ENCODE results near the gene TREX2. TPM values are rescaled to one million over a fixed set of nuclear protein-coding genes. Genes with fewer than 3 reads are reported as not detected.

Gene TREX2
- total RNA-seq, 1 experiment from 2014 or later: 2.9 TPM

DNA sequence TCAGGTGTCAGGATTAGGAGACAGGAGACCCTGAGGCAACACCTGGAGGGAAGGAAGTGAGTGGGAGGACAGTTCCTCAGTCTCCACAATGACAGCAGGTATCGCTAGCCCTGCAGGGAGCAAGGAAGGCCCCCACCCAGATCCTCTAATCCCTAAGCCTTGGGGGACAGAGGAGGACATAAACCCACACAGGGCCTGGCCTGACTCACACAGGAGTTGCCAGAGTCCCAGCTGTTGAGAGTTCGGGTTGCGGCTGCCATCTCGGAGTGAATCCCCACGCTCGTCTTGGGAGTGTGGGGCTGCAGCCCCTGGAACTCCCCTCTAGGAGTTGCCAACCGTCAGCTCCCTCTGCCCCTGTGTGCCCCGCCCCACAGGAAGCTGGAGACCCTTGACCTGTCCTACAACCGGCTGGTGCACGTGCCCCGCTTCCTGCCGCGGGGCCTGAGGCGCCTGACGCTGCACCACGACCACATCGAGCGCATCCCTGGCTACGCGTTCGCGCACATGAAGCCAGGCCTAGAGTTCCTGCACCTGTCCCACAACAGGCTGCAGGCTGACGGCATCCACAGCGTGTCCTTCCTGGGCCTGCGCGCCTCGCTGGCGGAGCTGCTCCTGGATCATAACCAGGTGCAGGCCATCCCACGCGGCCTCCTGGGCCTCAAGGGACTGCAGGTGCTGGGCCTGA lies 39.7 kb upstream of the TREX2 start:
- CTCF ChIA-PET: interaction anchor here (2.1 kb wide), 1 partner anchor 15 kb away, joined by 6 read pairs; the partner anchor contains the start of gene HAUS7

More for the DNA sequence above, 39.7 kb upstream of the TREX2 start:
- ChIA-PET RAD21 (ENCODE audit: low non-redundant PET in 1 of 2, low total read pairs in 2 of 2, uncharacterized antibody in 2 of 2, unreplicated experiment in 2 of 2) (no interaction called here), POLR2A (no interaction called here)
- Histone ChIP-seq H3K27me3 (ENCODE audit: insufficient read depth, low read length) (no peaks in the 10 kb centered on the region), H3K27ac (ENCODE audit: low read depth, low read length) (no peak overlapping the region), H3K4me2 (ENCODE audit: low read length) (no peak overlapping the region), H4K20me1 (ENCODE audit: insufficient read depth) (no peaks in the 10 kb centered on the region), H3K4me1 (ENCODE audit: control insufficient read depth in 1 of 2, insufficient read depth in 2 of 2, low read length in 2 of 2) (no peaks in the 10 kb centered on the region), H3K79me2 (ENCODE audit: insufficient read depth, low read length) (no peaks in the 10 kb centered on the region), H3K36me3 (ENCODE audit: control insufficient read depth in 1 of 2, insufficient read depth in 2 of 2, low read length in 2 of 2) (no peaks in the 10 kb centered on the region), H3K9ac (ENCODE audit: low read length) (no peak overlapping the region), H3K9me2 (ENCODE audit: insufficient read depth) (no peaks in the 10 kb centered on the region), H3K4me3 (replicated peaks in 1 of 2; ENCODE audit: low read depth in 1 of 2, low read length in 2 of 2) (no peak overlapping the region), H2AFZ (ENCODE audit: low read depth, low read length, poor library complexity, severe bottlenecking) (no peak overlapping the region), H3K9me3 (ENCODE audit: control insufficient read depth in 1 of 2, insufficient read depth in 1 of 2, low read depth in 1 of 2, low read length in 2 of 2) (no peaks in the 10 kb centered on the region)
- intact Hi-C loops (cut with micrococcal nuclease): no loop called here
- TF ChIP-seq ELF1 (IDR thresholded peaks at IDR 0.05; ENCODE audit: borderline replicate concordance, low read depth): no peak
- no peak for TF ChIP-seq CEBPB (IDR thresholded peaks at IDR 0.05; ENCODE audit: low read depth)
- TF ChIP-seq ZNF274 (IDR thresholded peaks at IDR 0.05; ENCODE audit: low read depth, low read length): no peak
- TF ChIP-seq SRF (IDR thresholded peaks at IDR 0.05; ENCODE audit: low read depth): no peak
- no peak for TF ChIP-seq POLR2A (IDR thresholded peaks at IDR 0.05; ENCODE audit: borderline replicate concordance, extremely low read depth, insufficient read depth, insufficient read length)
- no peak for TF ChIP-seq POLR2AphosphoS5 (IDR thresholded peaks at IDR 0.05; ENCODE audit: low read depth, low read length)
- TF ChIP-seq JUND (IDR thresholded peaks at IDR 0.05): no peak
- TF ChIP-seq, protein P1, sequence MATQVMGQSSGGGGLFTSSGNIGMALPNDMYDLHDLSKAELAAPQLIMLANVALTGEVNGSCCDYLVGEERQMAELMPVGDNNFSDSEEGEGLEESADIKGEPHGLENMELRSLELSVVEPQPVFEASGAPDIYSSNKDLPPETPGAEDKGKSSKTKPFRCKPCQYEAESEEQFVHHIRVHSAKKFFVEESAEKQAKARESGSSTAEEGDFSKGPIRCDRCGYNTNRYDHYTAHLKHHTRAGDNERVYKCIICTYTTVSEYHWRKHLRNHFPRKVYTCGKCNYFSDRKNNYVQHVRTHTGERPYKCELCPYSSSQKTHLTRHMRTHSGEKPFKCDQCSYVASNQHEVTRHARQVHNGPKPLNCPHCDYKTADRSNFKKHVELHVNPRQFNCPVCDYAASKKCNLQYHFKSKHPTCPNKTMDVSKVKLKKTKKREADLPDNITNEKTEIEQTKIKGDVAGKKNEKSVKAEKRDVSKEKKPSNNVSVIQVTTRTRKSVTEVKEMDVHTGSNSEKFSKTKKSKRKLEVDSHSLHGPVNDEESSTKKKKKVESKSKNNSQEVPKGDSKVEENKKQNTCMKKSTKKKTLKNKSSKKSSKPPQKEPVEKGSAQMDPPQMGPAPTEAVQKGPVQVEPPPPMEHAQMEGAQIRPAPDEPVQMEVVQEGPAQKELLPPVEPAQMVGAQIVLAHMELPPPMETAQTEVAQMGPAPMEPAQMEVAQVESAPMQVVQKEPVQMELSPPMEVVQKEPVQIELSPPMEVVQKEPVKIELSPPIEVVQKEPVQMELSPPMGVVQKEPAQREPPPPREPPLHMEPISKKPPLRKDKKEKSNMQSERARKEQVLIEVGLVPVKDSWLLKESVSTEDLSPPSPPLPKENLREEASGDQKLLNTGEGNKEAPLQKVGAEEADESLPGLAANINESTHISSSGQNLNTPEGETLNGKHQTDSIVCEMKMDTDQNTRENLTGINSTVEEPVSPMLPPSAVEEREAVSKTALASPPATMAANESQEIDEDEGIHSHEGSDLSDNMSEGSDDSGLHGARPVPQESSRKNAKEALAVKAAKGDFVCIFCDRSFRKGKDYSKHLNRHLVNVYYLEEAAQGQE (IDR thresholded peaks at IDR 0.05; ENCODE audit: low read depth): no peak
- TF ChIP-seq FOSL1 (IDR thresholded peaks at IDR 0.05; ENCODE audit: low read depth): no peak
- no peak for TF ChIP-seq EZH2 (IDR thresholded peaks at IDR 0.05)
- TF ChIP-seq ZFX (IDR thresholded peaks at IDR 0.05): no peak
- no peak for TF ChIP-seq TCF7L2 (IDR thresholded peaks at IDR 0.05; ENCODE audit: borderline replicate concordance, extremely low read depth, insufficient read depth, insufficient read length)
- TF ChIP-seq EZH2phosphoT487 (IDR thresholded peaks at IDR 0.05; ENCODE audit: borderline replicate concordance): no peak
- no peak for TF ChIP-seq EGR1 (IDR thresholded peaks at IDR 0.05; ENCODE audit: low read depth)
- TF ChIP-seq, protein P2, sequence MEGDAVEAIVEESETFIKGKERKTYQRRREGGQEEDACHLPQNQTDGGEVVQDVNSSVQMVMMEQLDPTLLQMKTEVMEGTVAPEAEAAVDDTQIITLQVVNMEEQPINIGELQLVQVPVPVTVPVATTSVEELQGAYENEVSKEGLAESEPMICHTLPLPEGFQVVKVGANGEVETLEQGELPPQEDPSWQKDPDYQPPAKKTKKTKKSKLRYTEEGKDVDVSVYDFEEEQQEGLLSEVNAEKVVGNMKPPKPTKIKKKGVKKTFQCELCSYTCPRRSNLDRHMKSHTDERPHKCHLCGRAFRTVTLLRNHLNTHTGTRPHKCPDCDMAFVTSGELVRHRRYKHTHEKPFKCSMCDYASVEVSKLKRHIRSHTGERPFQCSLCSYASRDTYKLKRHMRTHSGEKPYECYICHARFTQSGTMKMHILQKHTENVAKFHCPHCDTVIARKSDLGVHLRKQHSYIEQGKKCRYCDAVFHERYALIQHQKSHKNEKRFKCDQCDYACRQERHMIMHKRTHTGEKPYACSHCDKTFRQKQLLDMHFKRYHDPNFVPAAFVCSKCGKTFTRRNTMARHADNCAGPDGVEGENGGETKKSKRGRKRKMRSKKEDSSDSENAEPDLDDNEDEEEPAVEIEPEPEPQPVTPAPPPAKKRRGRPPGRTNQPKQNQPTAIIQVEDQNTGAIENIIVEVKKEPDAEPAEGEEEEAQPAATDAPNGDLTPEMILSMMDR (IDR thresholded peaks at IDR 0.05 in 2 of 3, conservative IDR thresholded peaks at IDR 0.05 in 1 of 3; ENCODE audit: borderline replicate concordance in 1 of 3, insufficient read depth in 1 of 3, low read depth in 2 of 3, low read length in 2 of 3): no peak
- TF ChIP-seq SIN3A (IDR thresholded peaks at IDR 0.05; ENCODE audit: low read depth): no peak
- TF ChIP-seq SP1 (IDR thresholded peaks at IDR 0.05; ENCODE audit: low read depth): no peak
- no peak for DNase-seq (ENCODE audit: low read depth, low spot score)
- no peak for ATAC-seq
- BruUV-seq (replicated peaks): no TSS peak
